CD4-positive, alpha-beta T cell (primary cell): ENCODE measurements around the gene C9orf72. TPM values are rescaled to one million over a fixed set of nuclear protein-coding genes. Genes with fewer than 3 reads are reported as not detected.

Experiments used
- ATAC-seq: fragments of 200-7000 bp; cut with Tn5 transposase; one replicate; pipeline ENCODE4 v1.10.0; 2022; ENCODE audit warnings: mild to moderate bottlenecking; ENCODE audit not compliant: poor library complexity
- CTCF ChIA-PET: fragments of 350-600 bp; sonication (Branson Sonifier 250); formaldehyde crosslinking; loops from one replicate; lab custom pipeline; 2021; ENCODE audit warnings: antibody characterized with exemption, inconsistent platforms; lab: Charles Lee
- POLR2A ChIA-PET: fragments of 350-600 bp; sonication (Branson Sonifier 250); formaldehyde crosslinking; loops from one replicate; lab custom pipeline; 2021; ENCODE audit warnings: antibody characterized with exemption, inconsistent platforms; lab: Charles Lee
- DNase-seq, 14 experiments: peaks; one replicate each; pipeline ENCODE4 v3.0.0-alpha.2; 2013 to 2020; ENCODE audit warnings: mixed read lengths in 2 of 14
- H3K27ac ChIP-seq, 2 donors: one replicate each; pipeline versions ENCODE4 v1.5.1 to v1.7.0; 2013; ENCODE audit warnings: low read length in 2 of 2, low read depth in 1 of 2, mild to moderate bottlenecking in 1 of 2
- H3K27me3 ChIP-seq, 2 experiments: 1 replicate in 1 of 2; 2 replicates in 1 of 2; pipeline versions ENCODE4 v1.6.1 to v1.7.0; 2013; ENCODE audit warnings: low read length in 2 of 2, control low read depth in 1 of 2, mild to moderate bottlenecking in 1 of 2, moderate library complexity in 1 of 2; ENCODE audit not compliant: insufficient read depth in 2 of 2, control insufficient read depth in 1 of 2
- H3K36me3 ChIP-seq: one replicate; pipeline ENCODE4 v1.6.1; 2013; ENCODE audit warnings: low read length, control low read depth; ENCODE audit not compliant: insufficient read depth
- H3K4me1 ChIP-seq: one replicate; pipeline ENCODE4 v1.6.1; 2013; ENCODE audit warnings: low read length, control low read depth; ENCODE audit not compliant: insufficient read depth
- H3K4me3 ChIP-seq: one replicate; pipeline ENCODE4 v1.5.1; 2013; ENCODE audit warnings: mild to moderate bottlenecking, low read length, moderate library complexity
- H3K9me3 ChIP-seq, 2 experiments: 1 replicate in 1 of 2; 2 replicates in 1 of 2; pipeline versions ENCODE4 v1.6.1 to v1.7.0; 2013; ENCODE audit warnings: low read length in 2 of 2, mild to moderate bottlenecking in 2 of 2, control low read depth in 1 of 2, moderate library complexity in 1 of 2; ENCODE audit not compliant: control insufficient read depth in 1 of 2, insufficient read depth in 1 of 2
- H3K27ac Mint-ChIP-seq: one replicate; pipeline ENCODE4 v1.8.0; 2020; ENCODE audit warnings: mixed read lengths
- H3K27me3 Mint-ChIP-seq: one replicate; pipeline ENCODE4 v1.8.0; 2021; ENCODE audit warnings: mixed read lengths
- H3K36me3 Mint-ChIP-seq: one replicate; pipeline ENCODE4 v1.8.0; 2021; ENCODE audit warnings: low read depth, mixed read lengths
- H3K4me1 Mint-ChIP-seq: one replicate; pipeline ENCODE4 v1.8.0; 2021; ENCODE audit warnings: low read depth, mixed read lengths
- H3K4me3 Mint-ChIP-seq: one replicate; pipeline ENCODE4 v1.8.0; 2020; ENCODE audit warnings: mild to moderate bottlenecking, mixed read lengths
- H3K9me3 Mint-ChIP-seq: one replicate; pipeline ENCODE4 v1.8.0; 2020; ENCODE audit warnings: mixed read lengths
- CTCF ChIP-seq: fragments of 200-600 bp; IDR thresholded peaks from one replicate; pipeline ENCODE4 v1.8.0; 2022; ENCODE audit warnings: antibody characterized with exemption, mild to moderate bottlenecking
- intact Hi-C, 2 experiments: fragments of 100-400 bp; cut with DNase I in 1 of 2; cut with micrococcal nuclease in 1 of 2; formaldehyde crosslinking; loops; one replicate each; pipeline versions ENCODE4 v1.15.1 to v1.9.0; 2023 to 2025; cut with DNase I, micrococcal nuclease
- total RNA-seq, 174 experiments: library from RNA in 2 of 174; stranded (reverse) in 2 of 174; gene quantifications; one replicate each; pipeline ENCODE4 v1.2.3 and lab custom pipeline; 2021 to 2026

Gene C9orf72
- total RNA-seq, 2 experiments from 2014 or later = 36.9 to 39.2 TPM

GRCh38 chr9:27590651-27591050 is 17.4 kb upstream of the C9orf72 start:
- intact Hi-C loops = no loop called here
- ChIA-PET CTCF (no interaction called here), POLR2A (no interaction called here)
- no peak overlapping the region for H3K4me3 ChIP-seq
- DNase-seq (peak in 1 of 14 experiments; percentile 29), ATAC-seq (no peak)
- no peak overlapping the region for H3K27ac ChIP-seq
- TF ChIP-seq CTCF = no peak
- H3K36me3 Mint-ChIP-seq = no peaks in the 10 kb centered on the region
- H3K27ac Mint-ChIP-seq = no peak overlapping the region
- H3K4me1 ChIP-seq = no peaks in the 10 kb centered on the region
- H3K27me3 Mint-ChIP-seq = peaks cover 42% of the 10 kb centered on the region
- no peak overlapping the region for H3K4me3 Mint-ChIP-seq
- no peaks in the 10 kb centered on the region for H3K4me1 Mint-ChIP-seq
- peaks cover 7 to 35% of the 10 kb centered on the region in 2 experiments for H3K27me3 ChIP-seq
- peaks cover 3% of the 10 kb centered on the region for H3K9me3 Mint-ChIP-seq
- H3K36me3 ChIP-seq = no peaks in the 10 kb centered on the region
- H3K9me3 ChIP-seq = peaks cover 6 to 10% of the 10 kb centered on the region in 2 experiments

GRCh38 chr9:27589462-27589861 is 16.2 kb upstream of the C9orf72 start:
- Histone ChIP-seq H3K27me3 (peaks cover 7 to 40% of the 10 kb centered on the region in 2 experiments), H3K4me1 (no peaks in the 10 kb centered on the region), H3K36me3 (no peaks in the 10 kb centered on the region), H3K9me3 (peaks cover 6 to 10% of the 10 kb centered on the region in 2 experiments), H3K4me3 (no peak overlapping the region), H3K27ac (no peak overlapping the region)
- DNase-seq (no peak), ATAC-seq (no peak)
- Mint-ChIP-seq H3K27me3 (peaks cover 48% of the 10 kb centered on the region), H3K4me3 (no peak overlapping the region), H3K9me3 (peaks cover 3% of the 10 kb centered on the region), H3K4me1 (no peaks in the 10 kb centered on the region), H3K27ac (no peak overlapping the region), H3K36me3 (no peaks in the 10 kb centered on the region)
- POLR2A ChIA-PET = no interaction called here
- CTCF ChIA-PET = no interaction called here
- intact Hi-C loops = no loop called here
- TF ChIP-seq CTCF = no peak

- no peak for ATAC-seq
- no peak overlapping the region for H3K27ac Mint-ChIP-seq
- ChIA-PET POLR2A (no interaction called here), CTCF (no interaction called here)
- H3K36me3 ChIP-seq = no peaks in the 10 kb centered on the region
- intact Hi-C loops = no loop called here
- H3K4me3 ChIP-seq = no peak overlapping the region
- H3K27me3 Mint-ChIP-seq = peaks cover 59% of the 10 kb centered on the region
- no peak for TF ChIP-seq CTCF
- H3K9me3 ChIP-seq = peaks cover 6 to 10% of the 10 kb centered on the region in 2 experiments
- peaks cover under 1% of the 10 kb centered on the region for H3K9me3 Mint-ChIP-seq
- no peaks in the 10 kb centered on the region for H3K4me1 Mint-ChIP-seq
- no peaks in the 10 kb centered on the region for H3K36me3 Mint-ChIP-seq
- H3K27me3 ChIP-seq = peaks cover 7 to 38% of the 10 kb centered on the region in 2 experiments
- no peak overlapping the region for H3K27ac ChIP-seq
- no peaks in the 10 kb centered on the region for H3K4me1 ChIP-seq
- no peak for DNase-seq
- H3K4me3 Mint-ChIP-seq = no peak overlapping the region
Measured at GRCh38 chr9:27586304-27586703, 13.0 kb upstream of the C9orf72 start.
